Activated CD8-positive, alpha-beta T cell treated with anti-CD3 and anti-CD28 coated beads for 36 hours (primary cell): ENCODE measurements around the gene PDZD7. TPM values are rescaled to one million over a fixed set of nuclear protein-coding genes. Genes with fewer than 3 reads are reported as not detected.

Experiments
- ATAC-seq: fragments of 200-7000 bp; cut with Tn5 transposase; one replicate; pipeline ENCODE4 v1.10.0; 2021; ENCODE audit warnings: mild to moderate bottlenecking, moderate library complexity
- CTCF ChIA-PET: fragments of 350-600 bp; sonication (Branson Sonifier 250); formaldehyde crosslinking; loops from one replicate; lab custom pipeline; 2021; ENCODE audit warnings: antibody characterized with exemption; lab: Charles Lee
- POLR2A ChIA-PET: fragments of 350-600 bp; sonication (Branson Sonifier 250); formaldehyde crosslinking; loops from one replicate; lab custom pipeline; 2021; ENCODE audit warnings: antibody characterized with exemption; lab: Charles Lee
- DNase-seq: peaks from one replicate; pipeline ENCODE4 v3.0.0-alpha.2; 2020
- H3K27ac Mint-ChIP-seq: one replicate; pipeline ENCODE4 v1.8.0; 2021; ENCODE audit warnings: mild to moderate bottlenecking, mixed read lengths
- H3K27me3 Mint-ChIP-seq: one replicate; pipeline ENCODE4 v1.8.0; 2021; ENCODE audit warnings: mixed read lengths
- H3K36me3 Mint-ChIP-seq: one replicate; pipeline ENCODE4 v1.8.0; 2021; ENCODE audit warnings: low read depth, mixed read lengths
- H3K4me1 Mint-ChIP-seq: one replicate; pipeline ENCODE4 v1.8.0; 2021; ENCODE audit warnings: low read depth, mixed read lengths
- H3K4me3 Mint-ChIP-seq: one replicate; pipeline ENCODE4 v1.8.0; 2021; ENCODE audit warnings: mild to moderate bottlenecking, moderate library complexity, mixed read lengths
- H3K9me3 Mint-ChIP-seq: one replicate; pipeline ENCODE4 v1.8.0; 2021; ENCODE audit warnings: mixed read lengths
- CTCF ChIP-seq: fragments of 200-600 bp; IDR thresholded peaks from one replicate; pipeline ENCODE4 v1.8.0; 2022; ENCODE audit warnings: antibody characterized with exemption, mild to moderate bottlenecking
- intact Hi-C: fragments of 100-400 bp; cut with micrococcal nuclease; formaldehyde crosslinking; loops from one replicate; pipeline ENCODE4 v1.10.0; 2022
- total RNA-seq, 2 experiments: library from RNA; stranded (reverse); gene quantifications; one replicate each; pipeline ENCODE4 v1.2.3, GENCODE V29; 2021

PDZD7 gene
- total RNA-seq, 2 experiments from 2014 or later = 0.25 to 0.65 TPM

GRCh38 chr10:100986952-100987684, 43.8 kb downstream of the PDZD7 start, which contains the start of the genes MRPL43 and TWNK:
Gene MRPL43, minus strand, starts transcription at chr10:100987497. Its CDS starts 54 bp downstream, at chr10:100987443.
Gene TWNK, plus strand, starts transcription at chr10:100987543. Its CDS starts 668 bp downstream, at chr10:100988211.
- Mint-ChIP-seq H3K27ac (peak within 1 kb of the TSS; percentile 89), H3K36me3 (peaks cover 30% of the 10 kb centered on the region), H3K4me3 (peak within 1 kb of the TSS; percentile 96), H3K4me1 (peaks cover 40% of the 10 kb centered on the region), H3K9me3 (no peaks in the 10 kb centered on the region), H3K27me3 (no peaks in the 10 kb centered on the region)
- TF ChIP-seq CTCF = no peak
- peak; percentile 92 for DNase-seq
- ChIA-PET CTCF (interaction anchor here (1.1 to 6.6 kb wide), 6 partner anchors 10 to 44 kb away, joined by 3 to 50 read pairs (median 7); partner anchors contain the start of genes LZTS2, PDZD7, SEMA4G and SFXN3), POLR2A (interaction anchor here (0.9 to 2.9 kb wide), 4 partner anchors 11 to 73 kb away, joined by 3 to 25 read pairs (median 4); partner anchors contain the start of gene LZTS2)
- intact Hi-C loops = no loop called here
- peak; percentile 97 for ATAC-seq

- H3K27ac Mint-ChIP-seq = no peak overlapping the region
- CTCF ChIA-PET = interaction anchor here (1.1 to 6.6 kb wide), 5 partner anchors 11 to 45 kb away, joined by 3 to 50 read pairs (median 6); partner anchors contain the start of genes LZTS2, PDZD7, SEMA4G and SFXN3
Measured at GRCh38 chr10:100986623-100986951, 44.3 kb downstream of the PDZD7 start.

GRCh38 chr10:100985336-100985735, 45.6 kb downstream of the PDZD7 start:
- Mint-ChIP-seq H3K27me3 (no peaks in the 10 kb centered on the region), H3K9me3 (no peaks in the 10 kb centered on the region), H3K4me3 (no peak overlapping the region), H3K4me1 (peaks cover 31% of the 10 kb centered on the region), H3K36me3 (peaks cover 19% of the 10 kb centered on the region), H3K27ac (no peak overlapping the region)
- CTCF ChIA-PET = interaction anchor here (1.4 to 6.6 kb wide), 4 partner anchors 12 to 29 kb away, joined by 6 to 50 read pairs (median 8); partner anchors contain the start of genes LZTS2 and SEMA4G
- intact Hi-C loops = no loop called here
- no peak for TF ChIP-seq CTCF
- POLR2A ChIA-PET = interaction anchor here (1.1 to 1.3 kb wide), 3 partner anchors 11 to 20 kb away, joined by 3 to 5 read pairs (median 3); no protein-coding TSS in a partner anchor
- ATAC-seq = no peak
- no peak for DNase-seq

More at GRCh38 chr10:100986623-100986951, 44.3 kb downstream of the PDZD7 start:
- no peak for TF ChIP-seq CTCF
- peak overlapping the region; percentile 96 for H3K4me3 Mint-ChIP-seq
- H3K36me3 Mint-ChIP-seq = peaks cover 30% of the 10 kb centered on the region
- no peaks in the 10 kb centered on the region for H3K27me3 Mint-ChIP-seq
- POLR2A ChIA-PET = interaction anchor here (0.9 to 2.9 kb wide), 5 partner anchors 11 to 73 kb away, joined by 3 to 25 read pairs (median 5); partner anchors contain the start of gene LZTS2
- no peaks in the 10 kb centered on the region for H3K9me3 Mint-ChIP-seq
- no peak for ATAC-seq
- peaks cover 40% of the 10 kb centered on the region for H3K4me1 Mint-ChIP-seq
- no peak for DNase-seq
- intact Hi-C loops = no loop called here

GRCh38 chr10:100984672-100985177, 46.2 kb downstream of the PDZD7 start:
- no peak overlapping the region for H3K27ac Mint-ChIP-seq
- intact Hi-C loops = no loop called here

More at GRCh38 chr10:100984672-100985177, 46.2 kb downstream of the PDZD7 start:
- peaks cover 29% of the 10 kb centered on the region for H3K4me1 Mint-ChIP-seq
- ATAC-seq (no peak), DNase-seq (no peak)
- TF ChIP-seq CTCF = no peak
- no peaks in the 10 kb centered on the region for H3K9me3 Mint-ChIP-seq
- no peaks in the 10 kb centered on the region for H3K27me3 Mint-ChIP-seq
- POLR2A ChIA-PET = interaction anchor here (1.1 to 1.2 kb wide), 2 partner anchors 11 to 19 kb away, joined by 3 read pairs; no protein-coding TSS in a partner anchor
- no peak overlapping the region for H3K4me3 Mint-ChIP-seq
- H3K36me3 Mint-ChIP-seq = peaks cover 17% of the 10 kb centered on the region
- CTCF ChIA-PET = interaction anchor here (2.2 to 6.6 kb wide), 3 partner anchors 13 to 16 kb away, joined by 6 to 50 read pairs (median 9); partner anchors contain the start of genes LZTS2 and SEMA4G
